GM12891 (cell line): ENCODE results near the gene DNTTIP2.

Experiments
- POLR2A ChIP-seq: IDR thresholded peaks from 2 replicates; pipeline ENCODE4 v1.6.1; 2011; ENCODE audit warnings: low read depth, low read length, control low read depth
- POLR2AphosphoS5 ChIP-seq: IDR thresholded peaks from 2 replicates; pipeline ENCODE4 v1.6.1; 2011; ENCODE audit warnings: low read depth, low read length, control low read depth

DNA sequence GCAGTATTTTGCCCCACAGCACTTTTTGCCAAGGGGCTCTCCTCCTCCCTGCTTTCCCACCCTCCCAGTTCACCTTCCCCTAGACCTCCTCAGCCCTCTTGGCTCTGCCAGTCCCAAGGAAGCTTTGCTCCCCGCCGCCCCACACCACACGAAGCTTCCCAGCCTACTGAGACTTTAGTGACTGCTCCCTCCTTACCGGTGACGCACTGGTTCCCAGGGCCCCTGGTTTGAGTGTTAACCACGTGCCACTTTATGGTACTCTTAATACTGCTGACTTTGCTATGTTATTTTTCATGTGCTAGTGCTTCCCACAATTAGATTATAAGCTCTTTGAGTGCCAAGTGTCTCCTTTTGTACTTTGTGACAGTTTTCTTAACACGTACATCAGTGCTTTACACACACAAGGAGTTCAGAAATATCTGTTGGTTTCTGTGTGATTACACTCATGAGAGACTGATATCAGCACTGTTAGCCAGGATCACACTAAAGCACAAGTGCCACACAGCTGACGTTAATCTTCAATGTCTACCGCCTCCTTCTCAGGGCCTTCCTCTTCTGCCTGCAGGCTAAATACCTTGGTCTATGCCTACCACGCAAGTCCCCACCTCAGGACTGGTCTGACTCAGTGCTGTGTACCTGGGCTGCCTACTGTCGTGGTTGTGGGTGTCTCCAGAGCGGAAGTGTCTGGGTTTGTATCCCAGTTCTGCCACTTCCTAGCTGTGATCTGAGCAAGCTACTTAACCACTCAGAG, 61.0 kb downstream of the DNTTIP2 start:
- TF ChIP-seq POLR2A: no peak
- TF ChIP-seq POLR2AphosphoS5: no peak
